ENCODE measurements around the gene EXOC6B.
"Not testable (repeated sequence)": the region's sequence is repeated elsewhere in the genome, so short reads cannot be mapped to it uniquely, and the experiment has no call there.

DNA sequence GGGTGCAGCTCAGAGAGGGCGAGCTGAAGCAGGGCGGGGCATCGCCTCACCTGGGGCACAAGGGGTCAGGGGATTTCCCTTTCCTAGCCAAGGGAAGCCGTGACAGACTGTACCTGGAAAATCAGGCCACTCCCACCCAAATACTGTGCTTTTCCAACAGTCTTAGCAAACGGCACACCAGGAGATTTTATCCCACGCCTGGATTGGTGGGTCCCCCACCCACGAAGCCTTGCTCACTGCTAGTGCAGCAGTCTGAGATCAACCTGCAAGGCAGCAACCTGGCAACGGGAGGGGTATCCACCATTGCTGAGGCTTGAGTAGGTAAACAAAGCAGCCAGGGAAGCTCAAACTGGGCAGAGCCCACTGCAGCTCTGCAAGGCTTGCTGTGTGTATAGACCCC lies 184.6 kb downstream of the EXOC6B start:
- TF ChIP-seq TAF1, POLR2A, POLR2AphosphoS5, SPI1 (IDR thresholded peaks at IDR 0.05; ENCODE audit: low read depth, low read length): not testable (repeated sequence)

Data from GM12891 (cell line).